GM12878 (cell line): ENCODE results near the gene TTLL13. TPM values are rescaled to one million over a fixed set of nuclear protein-coding genes. Genes with fewer than 3 reads are reported as not detected.

Source experiments
- ATF2 ChIP-seq: IDR thresholded peaks from 2 replicates; pipeline ENCODE4 v1.6.1; 2012; ENCODE audit warnings: low read length, inconsistent platforms
- CBX3 ChIP-seq: fragments of 200-600 bp; sonication (generic); IDR thresholded peaks from 2 replicates; pipeline ENCODE4 v1.6.1; 2016; ENCODE audit warnings: low read depth, borderline replicate concordance
- CHD4 ChIP-seq: fragments of 200-600 bp; sonication (generic); IDR thresholded peaks from 2 replicates; pipeline ENCODE4 v1.6.1; 2016; ENCODE audit warnings: mild to moderate bottlenecking
- CTCF ChIP-seq, 3 experiments: IDR thresholded peaks in 2 of 3; conservative IDR thresholded peaks in 1 of 3; 2 replicates each; pipeline ENCODE4 v1.5.1; 2011; ENCODE audit warnings: low read depth in 3 of 3, low read length in 3 of 3, mild to moderate bottlenecking in 3 of 3, control low read depth in 2 of 3, moderate library complexity in 2 of 3, inconsistent platforms in 1 of 3, mixed read lengths in 1 of 3; ENCODE audit not compliant: control insufficient read depth in 2 of 3, insufficient read depth in 1 of 3; ENCODE audit errors: extremely low read depth in 1 of 3
- E2F8 ChIP-seq: fragments of 450-650 bp; IDR thresholded peaks from 2 replicates; pipeline ENCODE4 v1.6.1; 2018; ENCODE audit warnings: mild to moderate bottlenecking, low read depth, moderate library complexity; ENCODE audit not compliant: partially characterized antibody
- EED ChIP-seq: sonication (generic); IDR thresholded peaks from 2 replicates; pipeline ENCODE4 v1.6.1; 2016; ENCODE audit warnings: antibody characterized with exemption, low read depth
- ESRRA ChIP-seq: IDR thresholded peaks from 2 replicates; pipeline ENCODE4 v1.6.1; 2012; ENCODE audit warnings: mild to moderate bottlenecking, low read length, improper control_type of control experiment
- EZH2 ChIP-seq: IDR thresholded peaks from 2 replicates; pipeline ENCODE4 v1.6.1; 2012; ENCODE audit warnings: low read depth, mild to moderate bottlenecking, control low read depth, inconsistent platforms, low read length, borderline replicate concordance; ENCODE audit not compliant: control insufficient read depth
- HDAC6 ChIP-seq: fragments of 200-600 bp; sonication (generic); IDR thresholded peaks from one replicate; pipeline ENCODE4 v1.8.0; 2017; ENCODE audit warnings: antibody characterized with exemption; ENCODE audit not compliant: unreplicated experiment
- JUNB ChIP-seq: IDR thresholded peaks from 2 replicates; pipeline ENCODE4 v1.6.1; 2016; ENCODE audit warnings: antibody characterized with exemption, mild to moderate bottlenecking
- MYC ChIP-seq: IDR thresholded peaks from 2 replicates; pipeline ENCODE4 v1.6.1; 2011; ENCODE audit warnings: mild to moderate bottlenecking, low read length, moderate library complexity, inconsistent platforms; ENCODE audit not compliant: insufficient read depth, insufficient replicate concordance, insufficient read length, severe bottlenecking
- NFIC ChIP-seq: IDR thresholded peaks from 2 replicates; pipeline ENCODE4 v1.6.1; 2012; ENCODE audit warnings: low read depth, mild to moderate bottlenecking, inconsistent platforms, low read length, moderate library complexity
- NFXL1 ChIP-seq: fragments of 450-650 bp; IDR thresholded peaks from 2 replicates; pipeline ENCODE4 v1.6.1; 2017; ENCODE audit warnings: antibody characterized with exemption, mild to moderate bottlenecking, borderline replicate concordance
- NR2F1 ChIP-seq: fragments of 450-650 bp; conservative IDR thresholded peaks from 2 replicates; pipeline ENCODE4 v1.6.1; 2017; ENCODE audit warnings: mild to moderate bottlenecking
- PBX3 ChIP-seq: IDR thresholded peaks from 2 replicates; pipeline ENCODE4 v1.6.1; 2011; ENCODE audit warnings: mild to moderate bottlenecking, low read depth, low read length, moderate library complexity; ENCODE audit not compliant: insufficient replicate concordance
- POLR2A ChIP-seq: IDR thresholded peaks from 2 replicates; pipeline ENCODE4 v1.6.1; 2011; ENCODE audit warnings: low read depth, mild to moderate bottlenecking, low read length
- RCOR1 ChIP-seq: conservative IDR thresholded peaks from 2 replicates; pipeline ENCODE4 v1.6.1; 2012; ENCODE audit warnings: low read depth, low read length, improper control_type of control experiment
- RELA ChIP-seq: fragments of 450-650 bp; IDR thresholded peaks from 2 replicates; pipeline ENCODE4 v1.8.0; 2014; ENCODE audit warnings: borderline replicate concordance; ENCODE audit not compliant: partially characterized antibody
- SP1 ChIP-seq: IDR thresholded peaks from one replicate; pipeline ENCODE4 v1.6.1; 2011; ENCODE audit warnings: low read depth, low read length
- SREBF1 ChIP-seq: IDR thresholded peaks from 2 replicates; pipeline ENCODE4 v1.6.1; 2012; ENCODE audit warnings: mild to moderate bottlenecking, low read length
- SREBF2 ChIP-seq: IDR thresholded peaks from 2 replicates; pipeline ENCODE4 v1.6.1; 2012; ENCODE audit warnings: mild to moderate bottlenecking, low read length
- TARDBP ChIP-seq: IDR thresholded peaks from 2 replicates; pipeline ENCODE4 v1.6.1; 2016; ENCODE audit warnings: borderline replicate concordance
- TCF12 ChIP-seq: IDR thresholded peaks from 2 replicates; pipeline ENCODE4 v1.6.1; 2011; ENCODE audit warnings: low read depth, mild to moderate bottlenecking, low read length
- WRNIP1 ChIP-seq: IDR thresholded peaks from 2 replicates; pipeline ENCODE4 v1.6.1; 2011; ENCODE audit warnings: low read depth, low read length, improper control_type of control experiment, borderline replicate concordance
- YBX1 ChIP-seq: fragments of 450-650 bp; IDR thresholded peaks from 2 replicates; pipeline ENCODE4 v1.6.1; 2016; ENCODE audit warnings: antibody characterized with exemption
- ZNF207 ChIP-seq: fragments of 450-650 bp; IDR thresholded peaks from 2 replicates; pipeline ENCODE4 v1.6.1; 2014; ENCODE audit warnings: antibody characterized with exemption, mild to moderate bottlenecking, borderline replicate concordance
- ZNF217 ChIP-seq: fragments of 450-650 bp; IDR thresholded peaks from 2 replicates; pipeline ENCODE4 v1.6.1; 2017; ENCODE audit warnings: antibody characterized with exemption, mild to moderate bottlenecking
- ZNF622 ChIP-seq: fragments of 450-650 bp; IDR thresholded peaks from 2 replicates; pipeline ENCODE4 v1.6.1; 2017; ENCODE audit warnings: mild to moderate bottlenecking, inconsistent platforms
- polyA plus RNA-seq, 11 experiments: library from polyadenylated mRNA; depleted of rRNA in 4 of 11; unstranded in 6 of 11; stranded (reverse) in 5 of 11; fragments of >200 nt; fragmentation: Nextera tagmentation in 4 of 11; fragmentation: Illumina TruSeq in 1 of 11; extraction: Ambion mirVana in 4 of 11; extraction: Trizol in 1 of 11; gene quantifications; 1 replicate in 1 of 11; 2 replicates in 10 of 11; pipeline versions ENCODE4 v1.2.1 to v1.2.3, GENCODE V29; 2011 to 2016; ENCODE audit warnings: inconsistent platforms in 2 of 11, missing spikeins in 2 of 11, low read depth in 1 of 11
- total RNA-seq, 4 experiments: library from RNA; depleted of rRNA in 3 of 4; stranded (reverse); fragments of >200 nt in 3 of 4; fragmentation: Illumina TruSeq in 1 of 4; extraction: Trizol in 1 of 4; gene quantifications; 2 replicates each; pipeline versions ENCODE4 v1.2.1 to v1.2.3, GENCODE V29; 2013 to 2021

TTLL13 gene
- total and polyA plus RNA-seq, 10 of the 15 experiments (the other 5 are each of a cell fraction or from before 2014, with no cell fraction given) = 0.03 to 0.32 (median 0.13) TPM; not detected in 1

- TF ChIP-seq CBX3 = no peak
- TF ChIP-seq CTCF (IDR thresholded peaks at IDR 0.05 in 2 of 3, conservative IDR thresholded peaks at IDR 0.05 in 1 of 3; ENCODE audit: control insufficient read depth in 2 of 3, extremely low read depth in 1 of 3, insufficient read depth in 1 of 3, low read depth in 3 of 3, low read length in 3 of 3) = no peak
- TF ChIP-seq RELA = no peak
- no peak for TF ChIP-seq EED
- TF ChIP-seq YBX1 = no peak
- TF ChIP-seq NFIC = peak; percentile 82
- no peak for TF ChIP-seq SREBF2
- no peak for TF ChIP-seq NFXL1
- TF ChIP-seq MYC = no peak
- TF ChIP-seq ZNF217 = no peak
- peak; percentile 87 for TF ChIP-seq JUNB
- TF ChIP-seq E2F8 = no peak
- TF ChIP-seq POLR2A = no peak
- TF ChIP-seq ESRRA = no peak
- TF ChIP-seq TCF12 = no peak
- TF ChIP-seq ATF2 = peak; percentile 86
- TF ChIP-seq SREBF1 = no peak
- no peak for TF ChIP-seq HDAC6
- TF ChIP-seq PBX3 = no peak
- no peak for TF ChIP-seq WRNIP1
- no peak for TF ChIP-seq CHD4
- TF ChIP-seq SP1 = no peak
- no peak for TF ChIP-seq ZNF207
- no peak for TF ChIP-seq ZNF622
- TF ChIP-seq TARDBP = no peak
- TF ChIP-seq RCOR1 = no peak
- TF ChIP-seq EZH2 = no peak
- TF ChIP-seq NR2F1 = no peak
- TF ChIP-seq, all 136 proteins: peak for 25
Measured at GRCh38 chr15:90259524-90259923, 10.2 kb downstream of the TTLL13 start (continued).
